Measurements from ENCODE around the gene IZUMO3.

IZUMO3 gene

DNA sequence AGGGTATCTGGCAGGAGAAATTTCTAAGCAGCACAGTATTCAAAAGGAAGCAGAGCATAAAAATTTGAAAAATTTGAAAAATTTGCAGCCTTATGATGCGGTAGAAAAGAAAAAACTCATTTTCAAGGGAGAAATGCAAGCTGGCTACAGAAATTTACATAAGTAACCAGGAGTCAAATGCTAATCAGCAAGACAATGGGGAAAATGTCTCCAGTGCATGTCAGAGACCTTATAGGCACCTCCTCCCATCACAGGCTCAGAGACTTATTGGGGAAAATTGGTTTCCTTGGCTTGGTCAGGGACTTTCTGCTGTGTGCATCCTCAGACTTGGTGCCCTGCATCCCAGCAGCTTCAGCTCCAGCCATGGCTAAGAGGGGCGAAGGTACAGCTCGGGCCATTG lies 35.8 kb downstream of the IZUMO3 start:
- no peak for DNase-seq (ENCODE audit: low read depth)
- H3K4me3 ChIP-seq (ENCODE audit: control insufficient read depth, low read depth, low read length), result no peak overlapping the region
- TF ChIP-seq, protein P1, sequence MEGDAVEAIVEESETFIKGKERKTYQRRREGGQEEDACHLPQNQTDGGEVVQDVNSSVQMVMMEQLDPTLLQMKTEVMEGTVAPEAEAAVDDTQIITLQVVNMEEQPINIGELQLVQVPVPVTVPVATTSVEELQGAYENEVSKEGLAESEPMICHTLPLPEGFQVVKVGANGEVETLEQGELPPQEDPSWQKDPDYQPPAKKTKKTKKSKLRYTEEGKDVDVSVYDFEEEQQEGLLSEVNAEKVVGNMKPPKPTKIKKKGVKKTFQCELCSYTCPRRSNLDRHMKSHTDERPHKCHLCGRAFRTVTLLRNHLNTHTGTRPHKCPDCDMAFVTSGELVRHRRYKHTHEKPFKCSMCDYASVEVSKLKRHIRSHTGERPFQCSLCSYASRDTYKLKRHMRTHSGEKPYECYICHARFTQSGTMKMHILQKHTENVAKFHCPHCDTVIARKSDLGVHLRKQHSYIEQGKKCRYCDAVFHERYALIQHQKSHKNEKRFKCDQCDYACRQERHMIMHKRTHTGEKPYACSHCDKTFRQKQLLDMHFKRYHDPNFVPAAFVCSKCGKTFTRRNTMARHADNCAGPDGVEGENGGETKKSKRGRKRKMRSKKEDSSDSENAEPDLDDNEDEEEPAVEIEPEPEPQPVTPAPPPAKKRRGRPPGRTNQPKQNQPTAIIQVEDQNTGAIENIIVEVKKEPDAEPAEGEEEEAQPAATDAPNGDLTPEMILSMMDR (IDR thresholded peaks at IDR 0.05; ENCODE audit: control insufficient read depth, insufficient read depth, low read depth, low read length, missing control alignments), result no peak

DNA sequence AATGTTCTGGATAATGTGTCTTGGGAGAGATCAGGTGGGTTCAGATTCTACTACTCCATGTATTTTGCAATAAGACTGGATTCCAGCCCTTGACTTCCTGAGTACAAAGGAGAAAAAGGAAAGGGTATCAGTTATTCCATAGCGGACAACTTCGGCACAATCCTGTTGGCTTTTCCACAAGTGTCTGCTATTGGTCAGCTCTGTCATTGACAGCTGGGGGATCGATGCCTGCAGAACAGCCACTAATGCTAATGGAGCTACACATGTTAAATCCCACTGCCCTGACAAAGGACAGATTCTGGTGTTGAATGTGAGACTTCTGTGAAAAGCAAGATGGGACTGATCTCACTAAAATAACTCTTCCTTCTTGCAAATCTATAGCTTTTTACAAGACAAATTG lies 41.2 kb downstream of the IZUMO3 start:
- no peak overlapping the region for H3K4me3 ChIP-seq (ENCODE audit: control insufficient read depth, low read depth, low read length)
- DNase-seq (ENCODE audit: low read depth), result no peak
- TF ChIP-seq, protein P1 (IDR thresholded peaks at IDR 0.05; ENCODE audit: control insufficient read depth, insufficient read depth, low read depth, low read length, missing control alignments), result no peak

DNA sequence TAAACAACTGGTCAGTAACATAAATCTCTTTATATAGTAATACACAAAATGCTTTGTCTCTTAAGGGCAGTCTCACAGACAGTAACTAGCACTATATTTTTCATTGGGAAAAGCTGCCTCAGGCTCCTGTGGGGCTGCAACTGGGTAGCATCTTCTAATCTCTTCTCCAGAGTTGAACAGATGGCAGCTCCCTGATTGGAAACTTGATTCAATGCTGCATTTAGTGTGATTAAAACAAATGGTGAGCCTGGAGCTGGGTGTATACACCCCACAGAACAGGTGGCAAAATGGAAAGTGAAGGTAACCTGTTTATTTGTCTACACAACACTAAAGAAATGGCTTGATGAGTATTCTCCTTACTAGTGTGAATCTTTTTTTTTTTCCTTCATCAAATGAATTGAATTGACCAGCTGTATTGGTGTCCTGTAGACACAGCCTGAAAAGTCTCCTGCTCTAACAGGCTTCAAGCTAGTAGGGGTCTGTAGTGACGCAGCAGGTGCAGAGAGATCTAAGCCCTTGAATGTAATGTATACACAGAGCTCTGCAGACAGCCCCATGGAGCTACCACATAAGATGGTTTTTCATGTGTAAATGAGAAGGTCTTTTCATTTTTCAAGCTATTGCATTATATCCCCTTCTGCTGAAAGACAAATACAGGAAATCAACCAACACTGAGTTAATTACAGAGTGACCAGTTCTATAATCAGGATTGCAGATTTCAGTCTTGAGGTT lies 43.3 kb downstream of the IZUMO3 start:
- TF ChIP-seq, protein P1 (IDR thresholded peaks at IDR 0.05; ENCODE audit: control insufficient read depth, insufficient read depth, low read depth, low read length, missing control alignments), result no peak
- H3K4me3 ChIP-seq (ENCODE audit: control insufficient read depth, low read depth, low read length), result no peak overlapping the region
- no peak for DNase-seq (ENCODE audit: low read depth)

DNA sequence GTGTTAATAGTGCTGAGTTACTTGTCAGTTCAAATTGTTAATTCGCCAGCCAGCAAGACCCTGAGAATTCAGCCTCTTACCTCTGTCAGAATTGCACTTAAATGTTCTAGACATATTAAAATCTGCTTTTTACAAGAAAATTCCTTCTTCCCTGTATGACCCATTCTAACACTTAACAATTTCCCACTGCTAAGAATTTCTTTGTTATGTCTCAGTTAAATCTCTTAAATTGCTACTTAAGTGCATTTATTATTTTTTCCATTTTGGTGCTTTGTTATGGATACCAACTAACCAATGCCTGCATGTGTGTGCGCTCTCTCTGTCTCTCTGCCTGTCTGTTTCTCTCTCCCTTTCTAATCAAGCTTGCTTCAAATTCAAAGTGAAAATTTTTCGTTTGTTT lies 44.9 kb downstream of the IZUMO3 start:
- DNase-seq (ENCODE audit: low read depth), result no peak
- TF ChIP-seq, protein P1 (IDR thresholded peaks at IDR 0.05; ENCODE audit: control insufficient read depth, insufficient read depth, low read depth, low read length, missing control alignments), result no peak
- H3K4me3 ChIP-seq (ENCODE audit: control insufficient read depth, low read depth, low read length), result no peak overlapping the region

DNA sequence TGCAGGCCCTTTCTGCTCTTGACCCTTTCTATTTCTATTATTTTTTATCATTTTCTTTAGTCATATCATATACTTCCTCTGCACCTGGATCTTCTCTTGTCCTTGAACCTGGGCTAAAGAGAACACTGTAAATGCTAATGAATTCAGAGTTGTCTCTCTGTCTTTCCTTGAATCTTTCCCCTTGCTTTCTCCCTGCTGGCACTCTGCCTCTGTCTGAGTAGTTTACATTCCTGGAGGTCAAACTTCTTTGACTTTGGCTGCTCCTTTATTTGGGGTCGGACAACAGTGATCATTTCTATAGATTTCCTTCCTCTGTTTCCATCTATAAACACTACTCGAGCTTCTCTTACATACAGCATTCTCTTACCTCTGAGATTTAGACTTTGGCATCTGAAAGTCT lies 47.1 kb downstream of the IZUMO3 start:
- DNase-seq (ENCODE audit: low read depth), result no peak
- TF ChIP-seq, protein P1 (IDR thresholded peaks at IDR 0.05; ENCODE audit: control insufficient read depth, insufficient read depth, low read depth, low read length, missing control alignments), result no peak
- no peak overlapping the region for H3K4me3 ChIP-seq (ENCODE audit: control insufficient read depth, low read depth, low read length)

DNA sequence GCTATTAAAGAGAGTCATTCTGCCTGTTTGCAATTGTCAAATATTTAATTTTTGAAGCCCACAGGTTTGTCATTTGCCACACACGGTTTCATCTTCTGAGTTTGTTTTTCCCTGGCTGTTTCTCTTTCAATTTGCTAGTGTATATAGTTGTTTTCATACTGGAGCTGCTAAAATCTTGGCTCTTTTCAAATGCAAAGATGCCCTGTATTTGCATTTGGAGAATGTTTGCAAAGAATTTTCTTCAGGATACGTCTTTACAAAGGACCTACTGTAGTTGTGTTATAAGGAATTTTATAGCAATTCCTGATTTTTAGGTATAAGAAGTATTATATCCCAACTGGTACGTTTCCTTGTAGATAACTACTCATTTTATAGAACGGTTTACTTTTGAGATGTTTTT lies 48.0 kb downstream of the IZUMO3 start:
- DNase-seq (ENCODE audit: low read depth), result no peak
- no peak overlapping the region for H3K4me3 ChIP-seq (ENCODE audit: control insufficient read depth, low read depth, low read length)
- TF ChIP-seq, protein P1 (IDR thresholded peaks at IDR 0.05; ENCODE audit: control insufficient read depth, insufficient read depth, low read depth, low read length, missing control alignments), result no peak

All from AG09309 (cell line).